ENCODE measurements around the gene TSPAN18.

The TSPAN18 gene

DNA sequence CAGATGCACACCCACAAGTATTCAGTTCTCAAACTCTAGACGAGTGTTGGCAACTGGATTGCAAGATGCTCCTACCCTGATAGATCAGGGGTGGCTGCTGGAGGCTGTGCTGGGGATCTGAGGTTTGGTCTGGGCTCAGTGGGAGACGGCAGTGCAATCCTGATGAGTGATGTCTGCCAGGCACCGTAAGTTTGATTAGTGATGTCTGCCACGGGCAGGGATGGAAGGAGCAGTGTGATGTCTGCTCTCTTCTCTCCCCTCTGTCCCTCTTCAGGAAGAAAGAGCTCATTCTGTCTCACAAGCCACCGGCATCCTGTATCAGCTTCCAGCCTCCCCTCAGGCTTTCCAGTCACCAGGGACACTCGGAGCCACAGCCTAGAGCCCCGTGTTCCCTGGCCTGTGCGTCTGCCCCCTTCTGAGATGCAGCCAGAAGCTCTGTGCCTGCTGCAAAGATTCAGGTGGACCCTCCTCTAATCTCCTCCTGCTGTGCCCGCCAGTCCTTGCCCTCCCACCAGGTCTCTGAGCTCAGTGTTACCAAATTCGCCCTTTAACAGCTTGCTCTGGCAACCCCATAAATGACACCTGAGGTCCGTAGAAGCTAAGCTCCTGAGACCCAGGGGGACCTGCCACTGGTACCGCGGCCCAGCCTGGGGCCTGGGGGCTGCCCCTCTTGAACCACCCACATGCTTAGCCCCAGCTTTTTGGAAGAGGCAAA lies 204.0 kb downstream of the TSPAN18 start:
- no peak for DNase-seq

DNA sequence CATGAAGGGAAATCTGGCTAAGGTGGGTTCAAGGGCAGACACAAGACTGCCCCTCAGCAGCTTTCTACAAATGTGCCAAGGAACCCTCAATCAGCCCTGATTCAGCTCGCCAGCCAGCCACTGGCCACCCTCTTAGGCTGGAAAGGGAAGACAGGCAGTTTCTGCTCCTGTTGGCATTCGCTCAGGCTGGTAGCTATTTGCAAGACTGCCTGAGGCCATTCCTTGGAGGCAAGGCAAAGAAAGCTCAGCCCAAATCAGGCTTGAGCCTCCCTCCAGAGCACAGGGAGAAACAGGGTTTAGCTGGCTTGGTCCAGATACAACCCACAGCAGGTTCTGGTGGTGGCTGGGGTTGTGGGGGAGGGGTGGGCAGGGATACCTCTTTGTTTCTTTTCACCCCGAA lies 204.7 kb downstream of the TSPAN18 start:
- DNase-seq, result no peak

GRCh38 chr11:44934110-44934509 lies 207.3 kb downstream of the TSPAN18 start:
- DNase-seq, result no peak

GRCh38 chr11:44934735-44935250 lies 208.0 kb downstream of the TSPAN18 start:
- no peak for DNase-seq

DNA sequence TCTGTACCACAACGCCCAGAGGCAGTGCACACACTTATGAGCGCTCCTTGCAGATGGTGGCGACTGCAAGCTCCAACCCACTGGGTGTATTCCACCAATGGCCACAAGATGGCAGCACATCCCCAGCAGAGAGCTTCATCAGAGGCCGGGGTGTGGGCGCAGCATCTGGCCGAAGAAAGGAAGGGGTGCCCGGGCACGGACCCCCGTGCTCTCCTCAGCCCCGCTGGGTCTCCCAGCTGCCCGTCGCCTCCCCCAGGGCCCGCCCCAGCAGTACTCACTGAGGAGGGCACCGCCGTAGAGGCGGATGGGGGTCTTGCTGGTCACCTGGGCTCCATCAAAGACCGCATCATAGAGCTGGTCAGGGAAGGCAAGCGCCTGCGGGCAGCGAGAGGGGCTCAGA lies 209.8 kb downstream of the TSPAN18 start:
- DNase-seq, result peak; percentile 75

GRCh38 chr11:44936951-44937543 lies 210.3 kb downstream of the TSPAN18 start:
- DNase-seq, result no peak

DNA sequence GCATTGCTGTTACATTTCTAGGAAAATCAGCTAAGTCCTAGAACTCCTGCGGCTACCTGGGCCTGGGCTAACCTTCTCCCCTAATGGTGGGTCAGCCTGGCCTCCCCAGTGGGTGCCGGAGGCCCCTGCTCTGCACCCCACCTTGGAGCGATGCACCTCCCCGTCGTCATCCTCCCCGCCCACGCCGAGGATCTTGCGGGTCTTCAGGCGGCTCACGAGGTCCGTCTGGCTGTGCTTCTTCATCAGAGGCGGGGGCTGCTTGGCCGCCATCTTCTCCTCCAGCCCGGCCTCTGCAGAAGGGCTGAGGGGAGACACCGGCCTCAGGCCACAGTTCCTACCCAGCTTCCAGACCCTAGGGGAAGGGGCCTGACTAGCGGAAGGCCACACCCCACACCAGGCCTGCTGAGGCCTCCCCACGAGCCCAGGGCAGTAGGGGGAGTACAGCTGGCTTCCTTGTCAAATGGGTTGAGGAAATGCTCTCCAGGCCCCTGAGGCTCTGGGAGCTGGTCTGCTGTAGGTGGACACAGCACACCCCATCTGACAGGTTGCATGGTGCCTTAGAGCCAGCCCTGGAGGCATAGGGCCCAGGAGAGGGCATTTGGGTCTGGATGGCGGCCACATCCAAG lies 211.4 kb downstream of the TSPAN18 start:
- DNase-seq, result no peak

- no peak for DNase-seq
Measured at GRCh38 chr11:44939673-44940395, 213.1 kb downstream of the TSPAN18 start.

DNA sequence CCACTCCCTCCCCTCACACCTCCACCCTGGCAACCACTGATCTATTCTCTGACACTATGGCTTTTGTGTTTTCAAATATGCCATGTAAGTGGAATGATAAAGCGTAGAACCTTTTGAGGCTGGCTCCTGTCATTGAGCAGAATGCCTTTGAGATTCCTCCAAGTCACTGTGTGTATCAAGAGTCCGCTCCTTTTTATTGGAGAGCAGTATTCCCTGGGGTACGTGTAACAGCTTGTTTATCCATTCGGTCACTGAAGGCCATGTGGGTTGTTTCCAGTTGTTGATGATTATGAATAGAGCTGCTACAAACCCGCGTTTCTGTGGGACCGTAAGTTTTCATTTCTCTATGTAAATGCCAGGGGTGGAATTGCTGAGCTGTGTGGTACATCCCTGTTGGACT lies 213.6 kb downstream of the TSPAN18 start:
- no peak for DNase-seq

GRCh38 chr11:44940835-44941234 lies 214.1 kb downstream of the TSPAN18 start:
- DNase-seq, result no peak

GRCh38 chr11:44941259-44942021 lies 214.7 kb downstream of the TSPAN18 start:
- DNase-seq, result no peak

DNA sequence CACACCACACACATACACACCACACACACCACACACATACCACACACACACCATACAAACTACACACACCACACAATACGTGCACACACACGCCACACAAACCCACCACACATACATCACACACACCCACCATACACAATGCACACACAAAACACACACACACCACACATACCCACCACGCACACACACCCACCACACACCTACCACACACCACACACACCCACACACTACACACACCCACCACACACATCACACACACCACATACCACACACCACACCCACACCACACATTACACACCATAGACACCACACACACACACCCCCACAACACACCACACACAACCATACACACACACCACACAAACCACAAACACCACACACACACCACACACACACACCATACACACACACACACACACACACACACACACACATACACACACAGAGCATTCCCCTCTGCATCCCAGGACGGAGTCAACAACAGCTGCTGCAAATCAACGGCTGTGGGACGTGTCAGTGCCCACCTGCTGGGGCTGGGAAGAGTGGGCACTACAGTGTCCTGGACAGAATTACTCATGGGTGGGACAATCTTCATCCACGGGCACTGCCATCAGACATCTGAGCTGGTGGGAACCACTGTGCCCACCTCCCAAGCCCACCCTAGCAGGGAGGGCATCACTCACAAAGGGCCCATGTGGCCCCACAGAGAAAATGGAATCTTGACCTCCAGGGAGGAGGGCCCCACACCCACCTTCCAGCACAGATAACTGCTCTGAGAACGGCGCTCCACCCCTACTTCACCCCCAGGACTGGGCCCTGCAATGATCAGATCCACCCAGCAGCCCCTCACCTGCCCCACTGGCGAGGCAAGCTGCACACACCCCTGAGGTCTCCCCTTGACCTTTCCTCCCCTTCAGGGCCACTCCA lies 215.5 kb downstream of the TSPAN18 start:
- DNase-seq, result no peak

GRCh38 chr11:44943118-44943517 lies 216.4 kb downstream of the TSPAN18 start:
- no peak for DNase-seq

- DNase-seq, result no peak
Measured at GRCh38 chr11:44943696-44944095, 216.9 kb downstream of the TSPAN18 start.

GRCh38 chr11:44944181-44944852 lies 217.6 kb downstream of the TSPAN18 start:
- DNase-seq, result no peak

- no peak for DNase-seq
Measured at GRCh38 chr11:44944853-44945235, 218.1 kb downstream of the TSPAN18 start.

DNA sequence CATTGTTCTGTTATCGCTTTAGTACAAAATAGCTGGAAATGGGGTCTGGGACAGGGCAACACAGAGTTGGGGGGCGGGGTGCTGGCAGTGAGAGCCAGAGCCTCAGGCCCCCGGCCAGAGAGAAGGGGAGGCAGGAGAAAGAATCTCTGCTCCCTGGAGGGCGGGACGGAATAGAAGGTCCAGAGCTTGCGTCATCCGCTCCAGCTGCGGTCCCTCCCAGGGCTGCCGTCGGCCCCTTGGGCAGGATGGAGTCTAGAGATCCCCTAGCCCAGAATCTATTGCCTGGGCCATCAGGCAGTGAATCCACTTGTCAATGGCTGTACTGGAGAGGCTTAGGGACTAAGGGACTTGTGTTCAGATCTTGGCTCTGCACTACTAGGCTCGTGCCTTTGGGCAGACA lies 218.9 kb downstream of the TSPAN18 start:
- no peak for DNase-seq

DNA sequence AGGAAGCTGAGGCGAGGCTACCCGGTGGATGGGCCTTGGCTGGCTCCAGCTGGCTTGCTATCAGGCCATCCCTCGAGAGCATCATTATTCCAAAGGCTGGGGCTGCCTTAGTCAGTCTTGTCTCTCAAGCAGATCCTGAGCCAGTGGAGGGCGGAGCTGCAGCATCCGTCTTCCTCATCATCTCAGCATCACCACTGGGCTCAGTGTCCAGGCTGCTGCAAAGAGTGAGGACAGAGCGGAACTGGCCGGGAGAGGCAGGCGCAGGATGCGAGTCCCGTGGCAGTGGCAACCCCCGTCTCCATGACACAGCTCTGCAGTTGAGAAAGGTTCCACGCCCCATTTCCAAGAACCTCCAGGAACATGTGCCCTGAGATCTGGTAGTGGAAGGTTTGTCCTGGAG lies 219.5 kb downstream of the TSPAN18 start:
- no peak for DNase-seq

DNA sequence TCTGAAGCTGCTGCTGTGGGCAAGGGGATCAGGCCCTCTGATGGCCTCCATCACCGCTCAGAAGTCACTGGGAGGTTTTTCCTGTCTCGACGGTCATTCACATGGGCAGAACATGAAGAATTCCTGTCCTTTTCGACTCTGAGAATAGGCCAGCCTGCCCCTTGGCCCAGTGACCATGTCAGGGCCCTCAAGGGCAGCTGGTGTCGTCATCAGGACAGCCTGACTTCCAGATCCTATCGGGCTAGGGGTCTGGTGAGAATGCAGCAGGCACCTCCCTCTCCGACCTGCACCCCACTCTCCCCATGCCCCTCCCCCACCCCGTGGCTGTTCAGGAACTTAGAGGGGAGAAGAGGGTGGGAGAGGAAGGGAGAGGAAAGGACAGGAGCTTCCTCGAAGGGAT lies 220.4 kb downstream of the TSPAN18 start:
- no peak for DNase-seq

DNA sequence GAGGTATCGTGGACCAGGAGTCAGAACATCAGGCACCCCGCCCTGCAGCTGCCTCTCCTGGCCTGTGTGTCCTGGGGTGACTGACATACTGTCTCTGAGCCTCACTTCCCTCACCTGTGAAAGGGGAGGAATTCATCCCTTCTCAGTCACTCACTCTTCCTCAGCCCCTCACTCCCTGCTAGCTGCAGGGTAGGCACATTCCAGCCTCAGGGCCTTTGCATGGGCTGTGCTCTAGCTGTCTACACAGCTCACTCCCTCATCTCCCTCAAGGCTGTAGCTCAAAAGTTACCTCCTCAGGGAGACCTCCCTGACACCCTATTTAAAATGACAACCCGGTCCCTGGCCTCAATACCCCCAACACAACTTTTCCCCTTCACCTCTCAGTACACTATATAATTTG lies 221.4 kb downstream of the TSPAN18 start:
- no peak for DNase-seq

All from NCI-H1105 treated with DMSO at 0.1 percent for 48 hours (cell line).